Neural cell (in vitro differentiated cells): Measurements from ENCODE around the gene PAPSS2. TPM values are rescaled to one million over a fixed set of nuclear protein-coding genes. Genes with fewer than 3 reads are reported as not detected.

Experiments
- H2AFZ ChIP-seq: fragments of 200-600, 300-800 bp; sonication (generic), shearing (Covaris generic); 2 replicates; pipeline ENCODE4 v1.6.0; 2014; ENCODE audit warnings: low read depth, mild to moderate bottlenecking, antibody characterized with exemption, low read length, moderate library complexity
- H3F3A ChIP-seq: fragments of 200-600 bp; shearing (Covaris generic); 2 replicates; pipeline ENCODE4 v1.6.1; 2016; ENCODE audit warnings: mild to moderate bottlenecking, moderate library complexity, mixed read lengths, antibody characterized with exemption, low read length; ENCODE audit not compliant: insufficient read depth, poor library complexity, severe bottlenecking
- H3K27ac ChIP-seq: fragments of 200-600, 300-800 bp; sonication (generic), shearing (Covaris generic); 2 replicates; pipeline ENCODE4 v1.5.1; 2014; ENCODE audit warnings: mild to moderate bottlenecking, low read length, moderate library complexity
- H3K27me3 ChIP-seq: fragments of 300-800, 200-600 bp; sonication (generic), shearing (Covaris generic); 2 replicates; pipeline ENCODE4 v1.6.0; 2014; ENCODE audit warnings: mild to moderate bottlenecking, low read depth, low read length, moderate library complexity; ENCODE audit not compliant: insufficient read depth
- H3K36me3 ChIP-seq: fragments of 300-800, 200-600 bp; sonication (generic), shearing (Covaris generic); 2 replicates; pipeline ENCODE4 v1.5.1; 2014; ENCODE audit warnings: mild to moderate bottlenecking, antibody characterized with exemption, low read length, moderate library complexity; ENCODE audit not compliant: insufficient read depth
- H3K4me2 ChIP-seq: fragments of 300-800, 200-600 bp; sonication (generic), shearing (Covaris generic); 2 replicates; pipeline ENCODE4 v1.6.0; 2014; ENCODE audit warnings: mild to moderate bottlenecking, low read length
- H3K4me3 ChIP-seq: fragments of 300-800, 200-600 bp; sonication (generic), shearing (Covaris generic); 2 replicates; pipeline ENCODE4 v1.5.1; 2014; ENCODE audit warnings: mild to moderate bottlenecking, low read length, moderate library complexity
- H3K79me2 ChIP-seq: fragments of 200-600 bp; shearing (Covaris generic); replicated peaks from 2 replicates; pipeline ENCODE4 v1.6.0; 2014; ENCODE audit warnings: mild to moderate bottlenecking, low read length, moderate library complexity; ENCODE audit not compliant: insufficient read depth
- H3K9ac ChIP-seq: fragments of 300-800, 200-600 bp; sonication (generic), shearing (Covaris generic); 2 replicates; pipeline ENCODE4 v1.6.1; 2016; ENCODE audit warnings: mild to moderate bottlenecking, low read length, mixed read lengths
- H3K9me2 ChIP-seq: fragments of 200-600 bp; shearing (Covaris generic); 2 replicates; pipeline ENCODE4 v1.6.1; 2016; ENCODE audit warnings: mild to moderate bottlenecking, low read length, mixed read lengths; ENCODE audit not compliant: insufficient read depth
- H3K9me3 ChIP-seq: fragments of 200-600, 300-800 bp; sonication (generic), shearing (Covaris generic); 2 replicates; pipeline ENCODE4 v1.6.1; 2016; ENCODE audit warnings: mild to moderate bottlenecking, mixed run types, low read length, moderate library complexity, mixed read lengths
- H4K20me1 ChIP-seq: fragments of 200-600 bp; shearing (Covaris generic); 2 replicates; pipeline ENCODE4 v1.6.1; 2016; ENCODE audit warnings: mild to moderate bottlenecking, mixed run types; ENCODE audit not compliant: insufficient read depth
- EP300 ChIP-seq: fragments of 450-650 bp; conservative IDR thresholded peaks from 2 replicates; pipeline ENCODE4 v1.6.1; 2014; ENCODE audit warnings: antibody characterized with exemption, mild to moderate bottlenecking, moderate library complexity; ENCODE audit not compliant: poor library complexity, severe bottlenecking
- EZH2 ChIP-seq: fragments of 200-600, 300-800 bp; shearing (Covaris generic), sonication (generic); IDR thresholded peaks from 2 replicates; pipeline ENCODE4 v1.6.1; 2014; ENCODE audit warnings: antibody characterized with exemption, low read length, borderline replicate concordance, mild to moderate bottlenecking; ENCODE audit not compliant: insufficient read depth, poor library complexity, severe bottlenecking
- MXI1 ChIP-seq: fragments of 450-650 bp; conservative IDR thresholded peaks from 2 replicates; pipeline ENCODE4 v1.6.1; 2014; ENCODE audit warnings: antibody characterized with exemption, mild to moderate bottlenecking; ENCODE audit not compliant: poor library complexity, severe bottlenecking
- POLR2AphosphoS5 ChIP-seq: IDR thresholded peaks from 2 replicates; pipeline ENCODE4 v1.6.1; 2012
- RAD21 ChIP-seq: fragments of 450-650 bp; conservative IDR thresholded peaks from 2 replicates; pipeline ENCODE4 v1.6.1; 2014; ENCODE audit warnings: antibody characterized with exemption, mild to moderate bottlenecking, moderate library complexity
- SMC3 ChIP-seq: fragments of 450-650 bp; conservative IDR thresholded peaks from 2 replicates; pipeline ENCODE4 v1.6.1; 2014; ENCODE audit warnings: antibody characterized with exemption, mild to moderate bottlenecking, moderate library complexity; ENCODE audit not compliant: poor library complexity
- TAF1 ChIP-seq: IDR thresholded peaks from 2 replicates; pipeline ENCODE4 v1.6.1; 2012; ENCODE audit warnings: low read depth
- polyA plus RNA-seq: library from polyadenylated mRNA; depleted of rRNA; stranded (reverse); fragments of >200 nt; gene quantifications from 2 replicates; pipeline ENCODE4 v1.2.3, GENCODE V29; 2014
- TF ChIP-seq, protein P1 (sequence below): IDR thresholded peaks from 2 replicates; pipeline ENCODE4 v1.6.1; 2012; ENCODE audit warnings: borderline replicate concordance
- TF ChIP-seq, protein P2 (sequence below): fragments of 450-650 bp; IDR thresholded peaks from 2 replicates; pipeline ENCODE4 v1.5.1; 2014; ENCODE audit warnings: antibody characterized with exemption, mild to moderate bottlenecking, moderate library complexity; ENCODE audit not compliant: poor library complexity, severe bottlenecking

PAPSS2 gene
- polyA plus RNA-seq, 1 donor from 2014 or later, result 0.24 TPM

DNA sequence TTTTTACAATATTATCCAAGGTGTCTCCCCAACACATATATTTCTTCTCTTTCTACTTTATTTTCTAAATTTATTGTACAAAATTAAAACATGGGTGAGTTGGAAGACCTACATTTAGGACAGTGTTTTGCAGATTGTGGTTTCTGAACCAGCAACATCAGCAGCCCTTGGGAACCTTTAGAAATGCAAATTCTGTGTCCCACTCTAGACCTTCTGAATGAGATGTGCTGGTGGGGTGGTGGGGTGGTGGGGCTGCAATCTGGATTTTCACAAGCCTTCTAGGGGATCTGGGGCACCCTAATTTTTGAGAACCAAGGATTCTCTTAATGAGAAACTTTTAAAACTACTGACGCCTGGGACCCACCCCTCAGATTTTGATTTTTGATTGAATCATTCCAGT lies 7.4 kb upstream of the PAPSS2 start:
- no peaks in the 10 kb centered on the region for H3K9me2 ChIP-seq

DNA sequence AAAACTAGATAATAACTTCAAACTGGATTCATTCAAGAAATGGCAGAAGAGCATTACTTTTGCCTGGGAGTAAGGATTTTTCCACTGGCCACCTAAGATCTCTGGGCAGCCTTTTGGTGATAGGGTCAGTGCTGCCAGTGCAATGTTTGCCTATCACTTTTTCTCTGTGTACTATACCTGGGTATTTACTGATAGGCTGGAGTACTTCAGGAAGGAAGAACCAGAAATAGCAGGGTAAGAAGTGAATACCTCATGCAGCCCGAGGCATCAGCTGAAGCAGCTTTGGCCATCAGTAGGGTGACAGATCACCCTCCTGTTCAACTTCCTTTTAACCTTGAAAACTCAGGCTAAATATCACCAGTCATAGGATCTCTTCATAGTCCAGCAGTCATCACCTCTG lies 5.5 kb upstream of the PAPSS2 start:
- H4K20me1 ChIP-seq, result no peaks in the 10 kb centered on the region
- no peaks in the 10 kb centered on the region for H3K9me2 ChIP-seq
- no peak overlapping the region for H3K4me3 ChIP-seq
- H3K27me3 ChIP-seq, result peaks cover 14% of the 10 kb centered on the region
- H3F3A ChIP-seq, result no peaks in the 10 kb centered on the region
- no peak overlapping the region for H3K9ac ChIP-seq
- no peaks in the 10 kb centered on the region for H3K79me2 ChIP-seq
- no peak overlapping the region for H3K4me2 ChIP-seq
- no peaks in the 10 kb centered on the region for H3K36me3 ChIP-seq
- H3K27ac ChIP-seq, result no peak overlapping the region
- no peaks in the 10 kb centered on the region for H3K9me3 ChIP-seq
- H2AFZ ChIP-seq, result no peak overlapping the region
- TF ChIP-seq, protein P1, sequence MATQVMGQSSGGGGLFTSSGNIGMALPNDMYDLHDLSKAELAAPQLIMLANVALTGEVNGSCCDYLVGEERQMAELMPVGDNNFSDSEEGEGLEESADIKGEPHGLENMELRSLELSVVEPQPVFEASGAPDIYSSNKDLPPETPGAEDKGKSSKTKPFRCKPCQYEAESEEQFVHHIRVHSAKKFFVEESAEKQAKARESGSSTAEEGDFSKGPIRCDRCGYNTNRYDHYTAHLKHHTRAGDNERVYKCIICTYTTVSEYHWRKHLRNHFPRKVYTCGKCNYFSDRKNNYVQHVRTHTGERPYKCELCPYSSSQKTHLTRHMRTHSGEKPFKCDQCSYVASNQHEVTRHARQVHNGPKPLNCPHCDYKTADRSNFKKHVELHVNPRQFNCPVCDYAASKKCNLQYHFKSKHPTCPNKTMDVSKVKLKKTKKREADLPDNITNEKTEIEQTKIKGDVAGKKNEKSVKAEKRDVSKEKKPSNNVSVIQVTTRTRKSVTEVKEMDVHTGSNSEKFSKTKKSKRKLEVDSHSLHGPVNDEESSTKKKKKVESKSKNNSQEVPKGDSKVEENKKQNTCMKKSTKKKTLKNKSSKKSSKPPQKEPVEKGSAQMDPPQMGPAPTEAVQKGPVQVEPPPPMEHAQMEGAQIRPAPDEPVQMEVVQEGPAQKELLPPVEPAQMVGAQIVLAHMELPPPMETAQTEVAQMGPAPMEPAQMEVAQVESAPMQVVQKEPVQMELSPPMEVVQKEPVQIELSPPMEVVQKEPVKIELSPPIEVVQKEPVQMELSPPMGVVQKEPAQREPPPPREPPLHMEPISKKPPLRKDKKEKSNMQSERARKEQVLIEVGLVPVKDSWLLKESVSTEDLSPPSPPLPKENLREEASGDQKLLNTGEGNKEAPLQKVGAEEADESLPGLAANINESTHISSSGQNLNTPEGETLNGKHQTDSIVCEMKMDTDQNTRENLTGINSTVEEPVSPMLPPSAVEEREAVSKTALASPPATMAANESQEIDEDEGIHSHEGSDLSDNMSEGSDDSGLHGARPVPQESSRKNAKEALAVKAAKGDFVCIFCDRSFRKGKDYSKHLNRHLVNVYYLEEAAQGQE, result no peak
- TF ChIP-seq EZH2, result no peak

More for the DNA sequence above, 7.4 kb upstream of the PAPSS2 start:
- Histone ChIP-seq H3K27ac (no peak overlapping the region), H4K20me1 (no peaks in the 10 kb centered on the region), H3K4me2 (no peak overlapping the region), H3F3A (no peaks in the 10 kb centered on the region), H3K9ac (no peak overlapping the region), H3K79me2 (no peaks in the 10 kb centered on the region), H3K36me3 (no peaks in the 10 kb centered on the region), H3K4me3 (no peak overlapping the region), H3K9me3 (no peaks in the 10 kb centered on the region), H3K27me3 (peaks cover 1% of the 10 kb centered on the region), H2AFZ (no peak overlapping the region)
- TF ChIP-seq SMC3 (no peak), TAF1 (no peak), EZH2 (no peak), POLR2AphosphoS5 (no peak), MXI1 (no peak), RAD21 (no peak), EP300 (no peak)
- TF ChIP-seq, protein P1, result no peak
- TF ChIP-seq, protein P2, sequence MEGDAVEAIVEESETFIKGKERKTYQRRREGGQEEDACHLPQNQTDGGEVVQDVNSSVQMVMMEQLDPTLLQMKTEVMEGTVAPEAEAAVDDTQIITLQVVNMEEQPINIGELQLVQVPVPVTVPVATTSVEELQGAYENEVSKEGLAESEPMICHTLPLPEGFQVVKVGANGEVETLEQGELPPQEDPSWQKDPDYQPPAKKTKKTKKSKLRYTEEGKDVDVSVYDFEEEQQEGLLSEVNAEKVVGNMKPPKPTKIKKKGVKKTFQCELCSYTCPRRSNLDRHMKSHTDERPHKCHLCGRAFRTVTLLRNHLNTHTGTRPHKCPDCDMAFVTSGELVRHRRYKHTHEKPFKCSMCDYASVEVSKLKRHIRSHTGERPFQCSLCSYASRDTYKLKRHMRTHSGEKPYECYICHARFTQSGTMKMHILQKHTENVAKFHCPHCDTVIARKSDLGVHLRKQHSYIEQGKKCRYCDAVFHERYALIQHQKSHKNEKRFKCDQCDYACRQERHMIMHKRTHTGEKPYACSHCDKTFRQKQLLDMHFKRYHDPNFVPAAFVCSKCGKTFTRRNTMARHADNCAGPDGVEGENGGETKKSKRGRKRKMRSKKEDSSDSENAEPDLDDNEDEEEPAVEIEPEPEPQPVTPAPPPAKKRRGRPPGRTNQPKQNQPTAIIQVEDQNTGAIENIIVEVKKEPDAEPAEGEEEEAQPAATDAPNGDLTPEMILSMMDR, result no peak
